Astrocyte (in vitro differentiated cells and primary cell): ENCODE measurements around the gene THAP6. TPM values are rescaled to one million over a fixed set of nuclear protein-coding genes. Genes with fewer than 3 reads are reported as not detected.

Experiments used
- DNase-seq: peaks from one replicate; pipeline ENCODE4 v3.0.0-alpha.2; 2010; ENCODE audit warnings: low read depth
- FAIRE-seq: peaks from 2 replicates; lab custom pipeline; 2011; peaks lifted over from hg19 to GRCh38; lab: Jason Lieb, UNC
- H2AFZ ChIP-seq: 2 replicates; pipeline ENCODE4 v1.6.0; 2012; ENCODE audit warnings: low read depth, low read length, inconsistent platforms
- H3K27ac ChIP-seq: 2 replicates; pipeline ENCODE4 v1.5.1; 2011; ENCODE audit warnings: low read depth, low read length, inconsistent platforms
- H3K27me3 ChIP-seq: 2 replicates; pipeline ENCODE4 v1.6.0; 2011; ENCODE audit warnings: low read length, inconsistent platforms; ENCODE audit not compliant: insufficient read depth
- H3K36me3 ChIP-seq: 2 replicates; pipeline ENCODE4 v1.5.1; 2011; ENCODE audit warnings: low read length, inconsistent platforms; ENCODE audit not compliant: insufficient read depth
- H3K4me1 ChIP-seq: 2 replicates; pipeline ENCODE4 v1.5.1; 2011; ENCODE audit warnings: low read length, inconsistent platforms; ENCODE audit not compliant: insufficient read depth
- H3K4me2 ChIP-seq: 2 replicates; pipeline ENCODE4 v1.6.0; 2012; ENCODE audit warnings: low read length, inconsistent platforms
- H3K4me3 ChIP-seq: 2 replicates; pipeline ENCODE4 v1.5.1; 2011; ENCODE audit warnings: low read depth, mild to moderate bottlenecking, low read length, inconsistent platforms; ENCODE audit not compliant: insufficient read depth
- H3K79me2 ChIP-seq: 2 replicates; pipeline ENCODE4 v1.6.0; 2012; ENCODE audit warnings: mild to moderate bottlenecking, low read length, inconsistent platforms; ENCODE audit not compliant: insufficient read depth
- H3K9ac ChIP-seq: 2 replicates; pipeline ENCODE4 v1.6.0; 2012; ENCODE audit warnings: mild to moderate bottlenecking, low read length, inconsistent platforms
- H3K9me3 ChIP-seq: 2 replicates; pipeline ENCODE4 v1.5.1; 2012; ENCODE audit warnings: low read depth, mild to moderate bottlenecking, low read length, inconsistent platforms; ENCODE audit not compliant: insufficient read depth
- H4K20me1 ChIP-seq: 2 replicates; pipeline ENCODE4 v1.6.0; 2012; ENCODE audit warnings: low read length, inconsistent platforms; ENCODE audit not compliant: insufficient read depth
- H3K27ac Mint-ChIP-seq: one replicate; pipeline ENCODE4 v1.8.0; 2021; ENCODE audit warnings: mild to moderate bottlenecking, mixed read lengths; ENCODE audit not compliant: unreplicated experiment
- H3K27me3 Mint-ChIP-seq: one replicate; pipeline ENCODE4 v1.8.0; 2021; ENCODE audit warnings: low read depth, mixed read lengths; ENCODE audit not compliant: unreplicated experiment
- H3K36me3 Mint-ChIP-seq: one replicate; pipeline ENCODE4 v1.8.0; 2021; ENCODE audit warnings: low read depth, mixed read lengths; ENCODE audit not compliant: unreplicated experiment
- H3K4me1 Mint-ChIP-seq: one replicate; pipeline ENCODE4 v1.8.0; 2021; ENCODE audit warnings: low read depth, mixed read lengths; ENCODE audit not compliant: unreplicated experiment
- H3K4me3 Mint-ChIP-seq: one replicate; pipeline ENCODE4 v1.8.0; 2021; ENCODE audit warnings: mild to moderate bottlenecking, moderate library complexity, mixed read lengths; ENCODE audit not compliant: unreplicated experiment
- H3K9me3 Mint-ChIP-seq: one replicate; pipeline ENCODE4 v1.8.0; 2021; ENCODE audit warnings: mild to moderate bottlenecking, mixed read lengths; ENCODE audit not compliant: unreplicated experiment
- EZH2 ChIP-seq: IDR thresholded peaks from 2 replicates; pipeline ENCODE4 v1.6.1; 2012; ENCODE audit warnings: mild to moderate bottlenecking, low read length, inconsistent platforms; ENCODE audit not compliant: insufficient read depth
- total RNA-seq: library from RNA; stranded (reverse); gene quantifications from 2 replicates; pipeline ENCODE4 v1.2.1, GENCODE V29; 2021
- TF ChIP-seq, protein P1 (sequence below): IDR thresholded peaks from 2 replicates; pipeline ENCODE4 v1.5.1; 2011; ENCODE audit warnings: low read depth, mild to moderate bottlenecking, inconsistent platforms, low read length, moderate library complexity; ENCODE audit not compliant: insufficient read depth

The THAP6 gene
- total RNA-seq, 1 donor from 2014 or later = 17.0 TPM

DNA sequence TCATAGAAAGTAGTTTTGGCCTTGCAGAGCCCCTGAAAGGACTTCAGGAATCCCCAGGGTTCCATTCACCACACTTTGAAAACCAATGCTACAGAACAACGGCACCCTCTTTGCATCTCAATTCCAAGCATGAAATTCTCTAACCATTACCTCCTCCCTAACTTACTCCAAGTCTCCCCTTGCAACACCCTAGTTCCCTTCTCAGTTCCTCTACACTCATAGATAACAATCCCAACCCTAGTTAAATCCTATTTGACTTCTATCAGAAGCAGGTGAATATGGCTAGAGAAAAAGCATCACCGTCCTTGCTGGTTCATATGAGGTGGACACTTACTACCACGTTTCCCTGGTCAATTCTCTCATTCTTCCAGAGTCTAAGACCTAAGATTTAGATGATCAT is 2.4 kb upstream of the THAP6 start:
- peaks cover 21% of the 10 kb centered on the region for H3K4me1 ChIP-seq
- no peak overlapping the region for H3K27ac ChIP-seq
- H3K4me2 ChIP-seq = peak overlapping the region; percentile 91
- no peaks in the 10 kb centered on the region for H3K36me3 ChIP-seq
- no peak overlapping the region for H2AFZ ChIP-seq
- H3K4me3 Mint-ChIP-seq = no peak overlapping the region
- H3K79me2 ChIP-seq = peaks cover 83% of the 10 kb centered on the region
- DNase-seq = no peak
- H3K4me3 ChIP-seq = peak overlapping the region; percentile 41
- no peaks in the 10 kb centered on the region for H3K36me3 Mint-ChIP-seq
- peaks cover 25% of the 10 kb centered on the region for H3K4me1 Mint-ChIP-seq
- no peaks in the 10 kb centered on the region for H3K27me3 ChIP-seq
- H3K9me3 ChIP-seq = no peaks in the 10 kb centered on the region
- TF ChIP-seq, protein P1, sequence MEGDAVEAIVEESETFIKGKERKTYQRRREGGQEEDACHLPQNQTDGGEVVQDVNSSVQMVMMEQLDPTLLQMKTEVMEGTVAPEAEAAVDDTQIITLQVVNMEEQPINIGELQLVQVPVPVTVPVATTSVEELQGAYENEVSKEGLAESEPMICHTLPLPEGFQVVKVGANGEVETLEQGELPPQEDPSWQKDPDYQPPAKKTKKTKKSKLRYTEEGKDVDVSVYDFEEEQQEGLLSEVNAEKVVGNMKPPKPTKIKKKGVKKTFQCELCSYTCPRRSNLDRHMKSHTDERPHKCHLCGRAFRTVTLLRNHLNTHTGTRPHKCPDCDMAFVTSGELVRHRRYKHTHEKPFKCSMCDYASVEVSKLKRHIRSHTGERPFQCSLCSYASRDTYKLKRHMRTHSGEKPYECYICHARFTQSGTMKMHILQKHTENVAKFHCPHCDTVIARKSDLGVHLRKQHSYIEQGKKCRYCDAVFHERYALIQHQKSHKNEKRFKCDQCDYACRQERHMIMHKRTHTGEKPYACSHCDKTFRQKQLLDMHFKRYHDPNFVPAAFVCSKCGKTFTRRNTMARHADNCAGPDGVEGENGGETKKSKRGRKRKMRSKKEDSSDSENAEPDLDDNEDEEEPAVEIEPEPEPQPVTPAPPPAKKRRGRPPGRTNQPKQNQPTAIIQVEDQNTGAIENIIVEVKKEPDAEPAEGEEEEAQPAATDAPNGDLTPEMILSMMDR = no peak
- no peak for TF ChIP-seq EZH2
- no peaks in the 10 kb centered on the region for H3K9me3 Mint-ChIP-seq
- no peak overlapping the region for H3K9ac ChIP-seq
- peaks cover 33% of the 10 kb centered on the region for H4K20me1 ChIP-seq
- FAIRE-seq = no peak
- no peak overlapping the region for H3K27ac Mint-ChIP-seq
- no peaks in the 10 kb centered on the region for H3K27me3 Mint-ChIP-seq

DNA sequence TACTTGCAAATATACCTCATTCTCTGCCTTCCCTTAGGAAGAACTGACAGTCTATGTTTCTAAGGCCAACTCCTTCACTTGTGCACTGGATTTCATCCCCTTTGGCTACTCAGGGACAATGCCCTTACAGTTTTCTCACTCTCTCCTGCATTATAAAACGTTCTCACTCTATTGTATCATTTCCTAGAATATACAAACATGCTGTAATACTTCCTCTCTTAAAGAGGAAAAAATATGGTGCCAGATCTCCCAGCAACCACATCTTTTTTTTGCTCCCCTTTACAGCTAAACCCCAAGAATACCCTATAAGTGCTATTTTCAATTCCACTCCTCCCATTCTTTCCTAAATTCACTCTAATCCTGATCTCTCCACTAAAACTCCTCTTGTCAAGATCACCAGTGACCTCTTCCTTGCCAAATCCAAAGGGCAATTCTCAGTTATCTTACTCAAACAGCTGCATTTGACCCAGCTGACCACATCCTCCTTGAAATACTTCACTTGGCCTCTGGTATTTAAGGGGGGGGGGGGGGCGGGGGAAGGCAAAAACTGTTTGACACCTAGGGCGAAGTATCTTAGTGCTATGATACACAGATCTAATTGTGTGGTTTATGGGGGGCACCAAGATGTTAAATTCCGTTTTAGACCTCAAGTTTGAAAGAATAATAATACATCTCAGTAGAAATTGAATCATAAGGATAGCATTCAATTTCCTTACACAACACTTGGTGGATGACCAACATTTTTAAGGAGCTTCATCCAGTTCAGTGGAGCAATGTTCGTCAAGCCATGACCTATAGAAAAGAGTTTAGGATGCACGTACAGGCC is 1.7 kb upstream of the THAP6 start:
- H3K4me3 Mint-ChIP-seq = no peak overlapping the region
- H2AFZ ChIP-seq = no peak overlapping the region

More for the DNA sequence above, 1.7 kb upstream of the THAP6 start:
- Histone ChIP-seq H3K36me3 (peaks cover 3% of the 10 kb centered on the region), H3K9me3 (no peaks in the 10 kb centered on the region), H3K4me3 (peak overlapping the region; percentile 91), H3K27me3 (no peaks in the 10 kb centered on the region), H3K9ac (peak overlapping the region; percentile 90), H4K20me1 (peaks cover 33% of the 10 kb centered on the region), H3K79me2 (peaks cover 75% of the 10 kb centered on the region), H3K4me1 (peaks cover 21% of the 10 kb centered on the region), H3K4me2 (peak overlapping the region; percentile 91), H3K27ac (peak overlapping the region; percentile 93)
- TF ChIP-seq, protein P1 = no peak
- TF ChIP-seq EZH2 = no peak
- H3K4me1 Mint-ChIP-seq = peaks cover 25% of the 10 kb centered on the region
- peak overlapping the region; percentile 96 for H3K27ac Mint-ChIP-seq
- H3K27me3 Mint-ChIP-seq = no peaks in the 10 kb centered on the region
- no peaks in the 10 kb centered on the region for H3K36me3 Mint-ChIP-seq
- H3K9me3 Mint-ChIP-seq = no peaks in the 10 kb centered on the region
- no peak for FAIRE-seq
- DNase-seq = peak; percentile 81
